ENCODE results near the gene ME1. TPM values are rescaled to one million over a fixed set of nuclear protein-coding genes. Genes with fewer than 3 reads are reported as not detected.

The ME1 gene
- polyA plus RNA-seq, 3 donors, result 4.1 to 23.3 (median 20.9) TPM

GRCh38 chr6:83169106-83169505 lies 261.7 kb downstream of the ME1 start:
- H3K27ac ChIP-seq (ENCODE audit: low read depth, low read length), result no peak overlapping the region

- H3K27ac ChIP-seq (ENCODE audit: low read depth, low read length), result no peak overlapping the region
- WGBS, 3 donors, result 76 to 89% (median 77%) methylated on average over 1 of the region's 1 CpG
Measured at GRCh38 chr6:83168556-83168955, 262.3 kb downstream of the ME1 start.

DNA sequence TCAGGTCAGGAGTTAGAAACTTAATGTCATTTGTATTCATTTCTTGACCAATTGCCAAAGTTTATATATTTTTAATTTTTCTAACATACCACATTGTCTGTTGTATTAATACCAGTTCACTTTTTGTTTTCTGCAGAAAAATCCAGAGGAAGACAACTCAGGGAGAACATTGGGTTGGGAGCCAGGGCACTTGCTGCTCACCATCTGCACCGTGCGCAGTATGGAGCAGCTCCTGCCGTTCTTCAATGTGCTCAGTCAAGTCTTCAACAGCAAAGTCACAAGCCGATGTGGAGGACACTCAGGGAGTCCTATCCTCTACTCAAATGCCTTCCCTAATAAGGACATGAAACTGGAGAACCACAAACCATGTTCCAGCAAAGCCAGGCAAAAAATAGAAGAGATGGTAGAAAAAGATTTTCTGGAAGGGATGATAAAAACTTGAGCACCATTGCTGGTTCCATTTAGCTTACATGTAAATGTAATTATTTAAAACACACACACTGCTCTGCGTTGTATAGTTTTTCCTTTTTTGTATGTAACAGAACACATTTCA lies 263.0 kb downstream of the ME1 start:
- 89 to 98% (median 94%) methylated on average over 5 of the region's 5 CpGs for WGBS, 3 donors
- no peak overlapping the region for H3K27ac ChIP-seq (ENCODE audit: low read depth, low read length)

Other genes starting within 250 kb of the ME1 start
- gene PGM3, start 237.8 kb downstream of the ME1 start, polyA plus RNA-seq, result 10 to 100 TPM; 12.8 to 57.1 (median 22.6) TPM
- gene RWDD2A, start 237.7 kb downstream of the ME1 start, polyA plus RNA-seq, result 1 to 10 TPM; 3.5 to 4.9 (median 3.6) TPM
- under 1 TPM; 0.11 to 0.42 (median 0.29) TPM for gene PRSS35, start 81.5 kb upstream of the ME1 start, polyA plus RNA-seq

Data from adipose tissue (tissue), 3 donors.